Liver (tissue), 9 donors: ENCODE measurements around the gene ATG2A. TPM values are rescaled to one million over a fixed set of nuclear protein-coding genes. Genes with fewer than 3 reads are reported as not detected.

ENCODE experiments used
- DNase-seq: peaks from one replicate; pipeline ENCODE4 v3.0.0-alpha.2; 2017; ENCODE audit warnings: low spot score
- H3K27ac ChIP-seq, 2 donors: one replicate each; pipeline ENCODE4 v1.7.0; 2013; ENCODE audit warnings: inconsistent platforms in 2 of 2, low read length in 2 of 2, control low read depth in 1 of 2, low read depth in 1 of 2, mild to moderate bottlenecking in 1 of 2
- H3K27me3 ChIP-seq, 4 donors: one replicate each; pipeline versions ENCODE4 v1.6.1 to v1.7.0; 2013; ENCODE audit warnings: low read length in 3 of 4, inconsistent platforms in 1 of 4, mild to moderate bottlenecking in 1 of 4, moderate library complexity in 1 of 4; ENCODE audit not compliant: control insufficient read depth in 4 of 4, insufficient read depth in 4 of 4
- H3K36me3 ChIP-seq, 4 donors: one replicate each; pipeline versions ENCODE4 v1.6.1 to v1.7.0; 2013; ENCODE audit warnings: low read length in 3 of 4, mild to moderate bottlenecking in 3 of 4, low read depth in 1 of 4, moderate library complexity in 1 of 4; ENCODE audit not compliant: control insufficient read depth in 4 of 4, insufficient read depth in 3 of 4
- H3K4me1 ChIP-seq, 4 donors: one replicate each; pipeline versions ENCODE4 v1.6.1 to v1.7.0; 2013; ENCODE audit warnings: low read length in 3 of 4, mild to moderate bottlenecking in 3 of 4, moderate library complexity in 1 of 4; ENCODE audit not compliant: control insufficient read depth in 4 of 4, insufficient read depth in 4 of 4
- H3K4me3 ChIP-seq, 3 donors: one replicate each; pipeline versions ENCODE4 v1.6.1 to v1.7.0; 2013; ENCODE audit warnings: low read length in 3 of 3, control low read depth in 1 of 3, low read depth in 1 of 3, mild to moderate bottlenecking in 1 of 3
- H3K9ac ChIP-seq, 2 donors: one replicate each; pipeline ENCODE4 v1.7.0; 2013; ENCODE audit warnings: low read length in 2 of 2, mild to moderate bottlenecking in 2 of 2, moderate library complexity in 2 of 2, control low read depth in 1 of 2, low read depth in 1 of 2
- H3K9me3 ChIP-seq, 4 donors: one replicate each; pipeline versions ENCODE4 v1.6.1 to v1.7.0; 2013; ENCODE audit warnings: low read length in 3 of 4; ENCODE audit not compliant: control insufficient read depth in 4 of 4
- ATF3 ChIP-seq: IDR thresholded peaks from 2 replicates; pipeline ENCODE4 v1.6.1; 2016; ENCODE audit warnings: antibody characterized with exemption
- CTCF ChIP-seq: fragments of 150-350 bp; IDR thresholded peaks from 2 replicates; pipeline ENCODE4 v1.5.1; 2017; ENCODE audit warnings: improper control_type of control experiment, low read depth, low read length; ENCODE audit not compliant: missing input control
- EGR1 ChIP-seq, 2 donors: IDR thresholded peaks; 2 replicates each; pipeline ENCODE4 v1.6.1; 2016 to 2018; ENCODE audit warnings: antibody characterized with exemption in 2 of 2, low read depth in 2 of 2
- FOXA2 ChIP-seq: IDR thresholded peaks from 2 replicates; pipeline ENCODE4 v1.6.1; 2016; ENCODE audit warnings: antibody characterized with exemption
- GABPA ChIP-seq, 2 donors: IDR thresholded peaks in 1 of 2; conservative IDR thresholded peaks in 1 of 2; 2 replicates each; pipeline ENCODE4 v1.6.1; 2016; ENCODE audit warnings: antibody characterized with exemption in 2 of 2, mild to moderate bottlenecking in 1 of 2, moderate library complexity in 1 of 2
- HNF4A ChIP-seq, 2 donors: conservative IDR thresholded peaks; 2 replicates each; pipeline ENCODE4 v1.6.1; 2016; ENCODE audit warnings: antibody characterized with exemption in 2 of 2, mild to moderate bottlenecking in 2 of 2
- HNF4G ChIP-seq: IDR thresholded peaks from 2 replicates; pipeline ENCODE4 v1.6.1; 2016; ENCODE audit warnings: antibody characterized with exemption
- JUND ChIP-seq, 2 donors: IDR thresholded peaks; 2 replicates each; pipeline ENCODE4 v1.6.1; 2016; ENCODE audit warnings: antibody characterized with exemption in 2 of 2
- RAD21 ChIP-seq, 2 donors: IDR thresholded peaks; 2 replicates each; pipeline ENCODE4 v1.6.1; 2016; ENCODE audit warnings: antibody characterized with exemption in 2 of 2, mild to moderate bottlenecking in 2 of 2
- REST ChIP-seq: IDR thresholded peaks from 2 replicates; pipeline ENCODE4 v1.6.1; 2016; ENCODE audit warnings: antibody characterized with exemption, mild to moderate bottlenecking
- RXRA ChIP-seq, 2 donors: IDR thresholded peaks; 2 replicates each; pipeline ENCODE4 v1.6.1; 2017 to 2018; ENCODE audit warnings: antibody characterized with exemption in 2 of 2, mild to moderate bottlenecking in 1 of 2
- SP1 ChIP-seq: IDR thresholded peaks from 2 replicates; pipeline ENCODE4 v1.6.1; 2018; ENCODE audit warnings: antibody characterized with exemption, mild to moderate bottlenecking
- TAF1 ChIP-seq: conservative IDR thresholded peaks from 2 replicates; pipeline ENCODE4 v1.6.1; 2016; ENCODE audit warnings: antibody characterized with exemption, mild to moderate bottlenecking
- YY1 ChIP-seq: IDR thresholded peaks from 2 replicates; pipeline ENCODE4 v1.6.1; 2016; ENCODE audit warnings: antibody characterized with exemption, mild to moderate bottlenecking
- WGBS: extraction: QIAGEN DNeasy Blood & Tissue Kit; methylation state at CpG from one replicate; pipeline ENCODE4 v1.1.7; 2013; 5-methylcytosine and 5-hydroxymethylcytosine counted together
- polyA plus RNA-seq, 2 donors: library from polyadenylated mRNA; stranded (reverse) in 1 of 2; unstranded in 1 of 2; fragments of 200-250 nt in 1 of 2; fragments of >200 nt in 1 of 2; fragmentation: Nextera tagmentation in 1 of 2; extraction: Ambion mirVana in 1 of 2; gene quantifications; one replicate each; pipeline versions ENCODE4 v1.2.1 to v1.2.3, GENCODE V29; 2013 to 2015
- total RNA-seq, 2 donors: library from RNA; depleted of rRNA; stranded (reverse); fragments of >200 nt; gene quantifications; one replicate each; pipeline ENCODE4 v1.2.3, GENCODE V29; 2014
- donor health status: healthy.
- donor health status: healthy.
- donor health status: healthy.
- donor health status: healthy.
- donor health status: healthy.

Gene ATG2A
- total and polyA plus RNA-seq, 4 donors = 15.6 to 34.1 (median 23.0) TPM

- Histone ChIP-seq H3K9me3 (no peaks in the 10 kb centered on the region), H3K9ac (no peak overlapping the region), H3K27me3 (no peaks in the 10 kb centered on the region), H3K4me1 (peaks cover 1 to 20% (median 10%) of the 10 kb centered on the region in 4 donors), H3K4me3 (no peak overlapping the region), H3K36me3 (no peaks in the 10 kb centered on the region), H3K27ac (no peak overlapping the region)
- WGBS = 95% methylated on average over 11 of the region's 11 CpGs
- no peak for TF ChIP-seq RAD21 (IDR thresholded peaks at IDR 0.05)
- TF ChIP-seq REST = no peak
- TF ChIP-seq GABPA (IDR thresholded peaks at IDR 0.05 in 1 of 2, conservative IDR thresholded peaks at IDR 0.05 in 1 of 2) = no peak
- no peak for TF ChIP-seq EGR1 (IDR thresholded peaks at IDR 0.05; ENCODE audit: low read depth in 2 of 2)
- no peak for TF ChIP-seq FOXA2
- no peak for TF ChIP-seq HNF4G
- no peak for TF ChIP-seq ATF3
- no peak for TF ChIP-seq TAF1
- TF ChIP-seq HNF4A (conservative IDR thresholded peaks at IDR 0.05) = no peak
- no peak for TF ChIP-seq CTCF
- no peak for TF ChIP-seq SP1
- TF ChIP-seq YY1 = no peak
- no peak for TF ChIP-seq RXRA (IDR thresholded peaks at IDR 0.05)
- DNase-seq = no peak
These were observed 6.2 kb upstream of the ATG2A start for GRCh38 chr11:64923151-64923661.

- no peak for DNase-seq
- TF ChIP-seq JUND (IDR thresholded peaks at IDR 0.05) (no peak), FOXA2 (no peak), RXRA (IDR thresholded peaks at IDR 0.05) (no peak), CTCF (no peak)
These were observed 4.4 kb upstream of the ATG2A start for GRCh38 chr11:64921384-64921783.

More at GRCh38 chr11:64921384-64921783, 4.4 kb upstream of the ATG2A start:
- H3K4me3 ChIP-seq = no peak overlapping the region
- H3K9me3 ChIP-seq = no peaks in the 10 kb centered on the region
- H3K4me1 ChIP-seq = peaks cover 1 to 28% (median 14%) of the 10 kb centered on the region in 4 donors
- H3K27me3 ChIP-seq = no peaks in the 10 kb centered on the region
- no peak overlapping the region for H3K9ac ChIP-seq
- no peak overlapping the region for H3K27ac ChIP-seq
- H3K36me3 ChIP-seq = no peaks in the 10 kb centered on the region
- 55% methylated on average over 3 of the region's 3 CpGs for WGBS
